Activated T-cell treated with anti-CD3 and anti-CD28 coated beads, Interleukin-2, amount 50 U/mL, for 24 hours (primary cell): Measurements from ENCODE around the gene HOMER2.
"Not testable (repeated sequence)": the region's sequence is repeated elsewhere in the genome, so short reads cannot be mapped to it uniquely, and the experiment has no call there.

Source experiments
- DNase-seq: peaks from one replicate; pipeline ENCODE4 v3.0.0-alpha.2; 2020
- H3K27ac Mint-ChIP-seq: 2 replicates; pipeline ENCODE4 v1.8.0; 2020; ENCODE audit warnings: mild to moderate bottlenecking, mixed read lengths
- H3K27me3 Mint-ChIP-seq: 2 replicates; pipeline ENCODE4 v1.8.0; 2020; ENCODE audit warnings: mixed read lengths
- H3K36me3 Mint-ChIP-seq: 2 replicates; pipeline ENCODE4 v1.8.0; 2020; ENCODE audit warnings: low read depth, mixed read lengths
- H3K4me1 Mint-ChIP-seq: 2 replicates; pipeline ENCODE4 v1.8.0; 2020; ENCODE audit warnings: low read depth, mixed read lengths
- H3K4me3 Mint-ChIP-seq: 2 replicates; pipeline ENCODE4 v1.8.0; 2020; ENCODE audit warnings: mild to moderate bottlenecking, moderate library complexity, mixed read lengths
- H3K9me3 Mint-ChIP-seq: 2 replicates; pipeline ENCODE4 v1.8.0; 2020; ENCODE audit warnings: mixed read lengths

Gene HOMER2

DNA sequence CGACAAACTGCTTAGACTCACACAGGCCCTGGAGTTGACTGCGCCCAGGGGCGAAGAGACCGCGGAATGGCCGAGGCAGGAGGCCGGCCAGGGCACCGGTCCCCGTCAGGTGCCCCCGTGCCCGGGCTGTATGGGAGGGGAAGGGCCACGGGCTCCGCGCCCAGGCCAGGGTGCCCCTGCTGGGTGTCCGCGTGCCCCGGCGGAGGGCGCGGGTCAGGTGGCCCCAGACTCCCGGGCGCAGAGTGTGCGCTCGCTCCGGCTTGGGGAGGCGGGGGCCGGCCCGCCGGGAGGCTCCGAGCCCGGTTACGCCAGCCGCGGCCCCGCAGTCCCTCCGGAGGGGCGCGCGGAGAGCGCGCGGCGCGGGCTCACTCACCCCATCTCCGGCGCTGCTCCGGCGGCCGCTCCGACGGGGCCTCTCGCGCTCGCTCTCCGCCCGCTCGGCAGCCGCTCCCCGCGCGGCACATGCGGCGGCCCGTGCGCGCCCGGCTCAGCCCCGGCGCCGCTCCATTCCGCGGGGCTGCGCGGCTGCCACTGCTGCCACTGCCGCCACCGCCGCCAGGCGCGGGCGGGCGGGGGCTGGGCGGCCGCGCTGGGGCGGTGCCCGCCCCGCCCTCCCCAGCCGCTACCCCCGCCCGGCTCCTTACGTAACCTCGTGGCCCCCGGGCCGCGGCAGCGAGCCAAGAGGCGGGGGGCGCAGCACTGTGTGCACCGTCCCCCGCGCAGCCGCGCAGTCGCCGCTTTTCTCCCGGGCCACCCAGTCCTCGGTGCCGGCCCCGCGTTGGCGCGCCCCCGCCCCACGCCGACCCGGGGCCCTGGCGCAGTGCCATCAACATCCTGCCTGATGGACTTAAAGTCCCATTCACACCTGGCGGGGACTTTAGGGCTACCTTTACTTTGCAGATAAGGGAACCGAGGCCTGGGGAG, at the start of gene HOMER2:
Gene HOMER2, minus strand, starts transcription at position 563 of the 924 bp plus-strand sequence. Its CDS starts 185 bp downstream, at position 378.
- peak within 1 kb of the TSS; percentile 28 for H3K27ac Mint-ChIP-seq
- no peaks in the 10 kb centered on the region for H3K36me3 Mint-ChIP-seq
- peaks cover 7% of the 10 kb centered on the region for H3K27me3 Mint-ChIP-seq
- DNase-seq = peak; percentile 48
- no peaks in the 10 kb centered on the region for H3K4me1 Mint-ChIP-seq
- peak within 1 kb of the TSS; percentile 57 for H3K4me3 Mint-ChIP-seq
- no peaks in the 10 kb centered on the region for H3K9me3 Mint-ChIP-seq

DNA sequence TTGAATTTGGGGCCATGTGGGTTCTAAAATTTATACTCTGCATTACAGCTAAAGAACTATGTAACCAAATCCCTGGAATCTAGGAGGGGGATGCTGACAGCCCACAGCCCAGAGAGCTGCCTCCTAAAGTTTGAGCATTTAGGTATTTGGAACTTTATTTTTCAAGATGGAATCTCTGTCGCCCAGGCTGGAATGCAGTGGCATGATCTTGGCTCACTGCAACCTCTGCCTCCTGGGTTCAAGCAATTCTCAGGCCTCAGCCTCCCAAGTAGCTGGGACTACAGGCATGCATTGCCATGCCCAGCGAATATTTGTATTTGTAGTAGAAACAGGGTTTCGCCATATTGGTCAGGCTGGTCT, 48.1 kb upstream of the HOMER2 start:
- peaks cover 10% of the 10 kb centered on the region for H3K4me1 Mint-ChIP-seq
- not testable (repeated sequence) for H3K4me3 Mint-ChIP-seq, H3K27me3 Mint-ChIP-seq, DNase-seq, H3K9me3 Mint-ChIP-seq
- peaks cover 19% of the 10 kb centered on the region for H3K36me3 Mint-ChIP-seq
- H3K27ac Mint-ChIP-seq = peak overlapping the region; percentile 74

DNA sequence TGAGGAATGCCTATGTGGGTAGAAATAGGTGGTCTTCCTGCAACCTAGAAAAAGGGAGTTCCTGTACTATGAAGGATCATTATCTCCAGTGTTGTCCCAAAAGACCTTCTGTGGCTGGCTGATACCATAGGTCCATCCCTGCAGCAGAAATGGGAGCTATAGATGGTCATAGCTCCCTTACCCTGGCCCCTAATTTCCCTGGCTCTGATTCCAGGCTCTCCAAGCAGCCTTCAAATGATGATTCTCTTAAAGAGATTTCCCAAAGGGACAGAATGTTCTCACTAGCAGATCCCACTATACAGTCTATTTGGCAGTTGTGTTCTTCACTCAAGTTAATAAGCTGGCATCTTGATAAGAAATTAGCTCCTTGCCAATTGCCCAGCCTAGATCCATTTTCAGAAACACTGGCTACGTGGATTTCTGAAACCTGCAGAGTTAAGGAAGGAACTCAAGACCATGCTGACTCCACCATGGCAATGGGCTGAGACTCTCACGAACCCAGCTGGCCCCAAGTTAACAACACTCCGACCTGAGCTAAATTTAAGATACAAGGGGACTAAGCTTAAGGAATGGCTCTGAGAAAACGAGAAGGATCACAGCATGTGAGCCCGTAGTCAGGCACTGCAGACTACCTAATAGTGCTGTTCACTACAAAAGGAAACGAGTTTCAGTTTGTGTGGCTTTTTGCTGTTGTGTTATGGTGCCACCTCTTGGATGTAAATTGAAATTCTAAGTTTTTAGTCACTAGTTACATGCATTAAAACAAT, 47.6 kb upstream of the HOMER2 start:
- Mint-ChIP-seq H3K4me3 (peak overlapping the region; percentile 38), H3K9me3 (no peaks in the 10 kb centered on the region), H3K27ac (peak overlapping the region; percentile 74), H3K4me1 (peaks cover 10% of the 10 kb centered on the region), H3K36me3 (peaks cover 14% of the 10 kb centered on the region), H3K27me3 (no peaks in the 10 kb centered on the region)
- DNase-seq = peak; percentile 47

DNA sequence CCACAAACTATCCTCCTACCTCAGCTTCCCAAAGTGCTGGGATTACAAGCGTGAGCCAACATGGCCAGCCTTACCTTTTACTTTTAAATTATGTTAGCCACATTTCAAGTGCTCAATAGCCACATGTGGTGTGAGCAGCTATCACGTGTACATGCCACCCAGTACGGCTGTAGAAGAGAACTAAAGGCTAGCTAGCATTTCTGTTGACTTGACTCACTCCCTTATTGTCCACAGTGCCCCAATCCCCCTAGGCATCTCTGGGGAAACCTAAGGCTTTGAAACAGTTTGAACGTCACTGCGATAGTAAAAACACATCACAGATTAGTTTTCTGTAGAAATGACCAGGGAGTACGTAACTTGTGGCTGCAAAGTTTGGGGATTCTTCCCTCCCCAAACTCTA, 46.9 kb upstream of the HOMER2 start:
- no peak for DNase-seq
- H3K4me1 Mint-ChIP-seq = peaks cover 10% of the 10 kb centered on the region
- peaks cover 9% of the 10 kb centered on the region for H3K36me3 Mint-ChIP-seq
- no peak overlapping the region for H3K27ac Mint-ChIP-seq
- no peak overlapping the region for H3K4me3 Mint-ChIP-seq
- no peaks in the 10 kb centered on the region for H3K9me3 Mint-ChIP-seq
- H3K27me3 Mint-ChIP-seq = no peaks in the 10 kb centered on the region

DNA sequence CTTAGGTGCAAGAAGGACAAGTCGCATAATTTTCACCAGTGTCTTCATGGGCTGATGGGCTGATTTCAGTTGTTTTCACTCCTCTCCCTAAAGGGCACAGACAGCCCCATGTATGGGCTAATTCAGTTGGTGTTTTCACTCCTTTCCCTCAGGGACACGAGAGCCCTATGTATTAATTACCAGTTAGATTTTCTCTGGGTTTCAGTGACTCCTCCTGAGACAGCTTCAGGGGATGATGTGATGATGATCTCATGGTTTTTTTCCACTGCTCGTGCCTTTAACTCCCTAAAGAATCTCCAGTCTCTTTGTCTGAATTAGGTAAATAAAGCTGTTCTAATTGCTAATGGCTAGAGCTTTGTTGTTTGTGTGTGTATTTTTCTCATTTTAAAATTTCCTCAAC, 43.4 kb upstream of the HOMER2 start:
- DNase-seq = no peak
- H3K4me3 Mint-ChIP-seq = no peak overlapping the region
- no peak overlapping the region for H3K27ac Mint-ChIP-seq
- H3K4me1 Mint-ChIP-seq = peaks cover 10% of the 10 kb centered on the region
- no peaks in the 10 kb centered on the region for H3K9me3 Mint-ChIP-seq
- H3K27me3 Mint-ChIP-seq = no peaks in the 10 kb centered on the region
- peaks cover 7% of the 10 kb centered on the region for H3K36me3 Mint-ChIP-seq

DNA sequence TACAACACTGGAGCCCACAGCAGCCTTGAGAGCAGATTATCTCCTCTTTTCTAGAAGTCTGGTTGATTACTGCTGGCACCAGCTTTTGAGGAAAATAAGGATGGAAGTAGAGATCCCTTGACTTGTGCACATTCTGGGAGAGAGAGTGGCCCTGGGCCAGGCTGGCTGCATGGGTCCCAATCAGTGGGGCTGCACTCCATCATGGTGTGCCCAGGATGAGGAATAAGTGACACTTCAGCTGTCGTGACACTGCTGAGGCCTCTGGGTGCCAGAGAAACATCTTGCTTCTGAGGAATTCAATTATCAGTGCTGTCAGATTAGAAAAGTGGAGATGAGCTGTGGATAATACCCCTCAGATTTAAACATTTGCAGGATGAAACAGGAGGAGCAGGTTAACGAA, 42.6 kb upstream of the HOMER2 start:
- Mint-ChIP-seq H3K9me3 (no peaks in the 10 kb centered on the region), H3K4me1 (peaks cover 8% of the 10 kb centered on the region), H3K27ac (no peak overlapping the region), H3K36me3 (peaks cover 14% of the 10 kb centered on the region), H3K4me3 (no peak overlapping the region), H3K27me3 (no peaks in the 10 kb centered on the region)
- no peak for DNase-seq

DNA sequence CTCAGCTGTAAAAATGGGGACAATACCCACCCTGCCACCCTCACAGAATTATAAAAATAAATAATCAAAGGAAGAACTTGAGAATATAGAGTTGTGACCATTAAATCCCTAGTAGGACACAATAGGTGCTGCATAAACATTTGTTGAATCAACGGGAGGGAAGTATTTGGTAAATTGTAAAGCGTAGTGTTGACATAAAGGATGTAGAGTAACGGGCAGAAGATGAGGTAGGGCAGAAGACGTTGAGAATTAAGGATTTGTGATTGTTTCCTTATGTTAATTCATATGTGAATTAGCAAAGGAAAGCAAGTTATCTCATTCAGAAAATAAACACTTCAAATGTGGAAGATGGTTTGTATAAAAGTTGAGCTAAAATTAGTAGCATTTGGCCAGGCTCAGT, 40.6 kb upstream of the HOMER2 start:
- H3K36me3 Mint-ChIP-seq = peaks cover 31% of the 10 kb centered on the region
- H3K4me1 Mint-ChIP-seq = peaks cover 9% of the 10 kb centered on the region
- no peak overlapping the region for H3K27ac Mint-ChIP-seq
- H3K27me3 Mint-ChIP-seq = no peaks in the 10 kb centered on the region
- DNase-seq = no peak
- H3K4me3 Mint-ChIP-seq = no peak overlapping the region
- no peaks in the 10 kb centered on the region for H3K9me3 Mint-ChIP-seq

DNA sequence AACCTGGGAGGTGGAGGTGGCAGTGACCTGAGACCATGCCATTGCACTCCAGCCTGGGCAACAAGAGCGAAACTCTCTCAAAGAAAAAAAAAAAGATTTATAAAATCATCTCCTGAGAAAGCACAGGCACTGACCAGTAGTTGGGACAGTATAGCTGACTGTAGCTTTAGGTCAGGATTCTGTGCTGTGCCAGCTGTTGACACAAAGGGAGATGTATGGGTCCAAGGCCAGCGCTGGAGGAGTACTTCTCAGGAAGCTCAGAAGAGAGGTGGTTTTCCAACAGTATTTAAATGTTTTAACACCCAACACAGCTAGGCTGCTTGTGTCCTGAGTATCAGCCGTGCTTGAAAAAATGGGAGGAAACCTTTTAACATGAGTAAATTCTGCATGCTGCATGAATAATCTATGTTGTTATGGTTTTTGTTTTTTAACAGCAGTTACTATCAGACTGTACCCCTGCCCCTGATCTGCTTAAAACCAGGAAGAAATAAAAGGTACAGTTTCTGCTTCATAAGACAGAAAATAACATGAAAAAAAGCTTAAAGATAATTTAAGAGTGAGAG, 40.0 kb upstream of the HOMER2 start:
- H3K9me3 Mint-ChIP-seq = no peaks in the 10 kb centered on the region
- H3K4me1 Mint-ChIP-seq = peaks cover 9% of the 10 kb centered on the region
- peaks cover 35% of the 10 kb centered on the region for H3K36me3 Mint-ChIP-seq
- H3K4me3 Mint-ChIP-seq = no peak overlapping the region
- no peak for DNase-seq
- H3K27ac Mint-ChIP-seq = no peak overlapping the region
- no peaks in the 10 kb centered on the region for H3K27me3 Mint-ChIP-seq

DNA sequence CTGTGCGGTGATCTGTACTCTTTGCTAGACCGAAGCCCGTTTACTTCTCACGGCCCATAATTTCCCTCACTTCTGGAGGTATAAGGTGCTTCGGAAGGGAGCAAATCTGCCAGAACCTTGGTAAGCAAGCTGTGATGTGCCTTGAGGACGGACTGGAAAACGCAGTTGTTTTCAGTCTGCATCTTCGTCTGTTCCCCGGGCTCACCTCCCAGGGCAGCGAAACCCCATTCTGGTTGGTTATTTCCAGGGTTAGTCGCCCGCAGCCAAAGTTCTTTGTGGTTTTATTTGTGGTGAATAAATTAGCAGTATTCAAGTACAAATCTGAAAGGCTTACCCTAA, 33.9 kb upstream of the HOMER2 start:
- DNase-seq = no peak
- Mint-ChIP-seq H3K9me3 (no peaks in the 10 kb centered on the region), H3K27me3 (no peaks in the 10 kb centered on the region), H3K4me3 (peak overlapping the region; percentile 97), H3K36me3 (peaks cover 43% of the 10 kb centered on the region), H3K4me1 (peaks cover 32% of the 10 kb centered on the region), H3K27ac (peak overlapping the region; percentile 97)

DNA sequence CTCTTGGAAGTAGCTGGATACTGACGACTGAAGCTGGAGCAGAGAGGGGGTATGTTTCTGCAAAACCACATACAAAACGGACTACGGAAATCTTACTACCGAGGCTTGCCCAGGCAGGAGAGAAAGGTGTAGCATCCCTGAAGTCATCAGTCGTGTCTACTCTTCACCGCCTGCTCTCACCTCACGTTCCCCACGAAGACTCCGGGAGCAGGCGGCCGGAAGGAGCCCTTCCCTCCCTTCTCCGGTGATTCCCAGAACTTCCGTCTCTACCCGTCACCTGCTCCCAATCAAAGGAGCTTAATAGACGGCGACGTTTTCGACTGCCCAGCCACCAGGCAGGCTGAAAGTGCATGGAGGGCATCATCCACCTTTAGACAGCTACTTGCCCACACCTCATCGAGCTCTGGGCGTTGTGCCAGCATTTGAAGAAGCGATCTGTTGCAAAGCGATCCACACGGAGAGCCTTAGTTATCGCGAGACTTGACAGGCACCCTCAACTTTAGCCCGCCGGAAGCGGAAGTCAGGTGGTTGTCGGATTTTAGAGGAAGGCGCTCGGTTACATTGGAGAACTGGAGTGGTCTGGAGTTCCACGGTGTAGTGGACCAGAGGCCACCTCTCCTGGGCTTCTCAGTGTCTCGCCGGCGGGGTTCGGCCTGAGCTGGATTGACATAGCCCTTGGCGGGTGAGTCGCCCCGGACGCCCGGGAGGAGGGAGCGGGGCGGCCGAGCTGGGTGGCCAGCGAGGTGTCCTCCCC, 33.3 kb upstream of the HOMER2 start, which contains the start of gene RAMAC:
Gene RAMAC, plus strand, starts transcription at position 523 of the 754 bp plus-strand sequence. CDS start 2,809 bp downstream, outside the sequence.
- no peaks in the 10 kb centered on the region for H3K27me3 Mint-ChIP-seq
- H3K9me3 Mint-ChIP-seq = no peaks in the 10 kb centered on the region
- H3K4me3 Mint-ChIP-seq = peak within 1 kb of the TSS; percentile 97
- peaks cover 32% of the 10 kb centered on the region for H3K4me1 Mint-ChIP-seq
- peak; percentile 89 for DNase-seq
- peak within 1 kb of the TSS; percentile 97 for H3K27ac Mint-ChIP-seq
- peaks cover 42% of the 10 kb centered on the region for H3K36me3 Mint-ChIP-seq

DNA sequence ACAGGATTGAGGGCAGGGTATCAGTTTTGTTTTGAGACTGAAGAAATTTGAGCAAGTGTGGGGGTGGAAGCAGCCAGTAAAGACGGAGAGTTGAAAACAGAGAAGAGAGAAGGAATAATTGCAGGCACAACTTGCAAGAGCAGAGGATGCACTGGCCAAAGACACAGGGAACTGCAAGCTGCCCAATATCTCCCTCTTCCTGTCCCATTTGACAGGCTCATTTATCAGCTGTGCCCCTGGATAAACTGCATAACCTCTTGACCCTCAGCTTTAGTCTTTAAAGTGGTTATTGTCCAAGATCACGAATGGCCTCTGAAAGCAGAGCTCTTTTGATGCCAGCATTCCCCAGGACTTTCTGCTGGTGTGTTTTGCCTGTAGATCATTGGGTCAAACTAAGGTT, 28.5 kb upstream of the HOMER2 start:
- Mint-ChIP-seq H3K4me1 (peaks cover 20% of the 10 kb centered on the region), H3K27ac (no peak overlapping the region), H3K36me3 (peaks cover 5% of the 10 kb centered on the region), H3K4me3 (no peak overlapping the region), H3K27me3 (no peaks in the 10 kb centered on the region), H3K9me3 (no peaks in the 10 kb centered on the region)
- DNase-seq = no peak

DNA sequence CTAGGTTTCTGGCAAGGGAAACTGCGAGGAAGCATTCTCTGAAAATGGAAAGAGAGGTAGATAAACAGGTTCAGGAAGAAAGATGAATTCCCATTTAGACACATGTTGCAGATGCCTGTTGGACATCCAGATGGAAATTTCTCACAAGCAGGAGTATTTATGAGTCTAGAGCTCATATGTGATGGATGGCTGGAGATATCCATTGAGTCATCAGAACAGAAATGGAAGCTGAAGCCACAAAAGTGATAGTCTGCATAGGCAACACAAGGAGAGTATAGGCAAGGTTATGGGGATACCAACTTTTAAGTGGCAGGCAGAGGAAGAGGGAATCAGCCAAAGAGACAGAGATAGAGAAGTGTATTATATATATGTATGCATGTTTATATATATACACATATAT, 27.2 kb upstream of the HOMER2 start:
- no peak for DNase-seq
- Mint-ChIP-seq H3K36me3 (peaks cover 2% of the 10 kb centered on the region), H3K9me3 (no peaks in the 10 kb centered on the region), H3K27me3 (no peaks in the 10 kb centered on the region), H3K4me3 (no peak overlapping the region), H3K4me1 (peaks cover 8% of the 10 kb centered on the region), H3K27ac (no peak overlapping the region)

DNA sequence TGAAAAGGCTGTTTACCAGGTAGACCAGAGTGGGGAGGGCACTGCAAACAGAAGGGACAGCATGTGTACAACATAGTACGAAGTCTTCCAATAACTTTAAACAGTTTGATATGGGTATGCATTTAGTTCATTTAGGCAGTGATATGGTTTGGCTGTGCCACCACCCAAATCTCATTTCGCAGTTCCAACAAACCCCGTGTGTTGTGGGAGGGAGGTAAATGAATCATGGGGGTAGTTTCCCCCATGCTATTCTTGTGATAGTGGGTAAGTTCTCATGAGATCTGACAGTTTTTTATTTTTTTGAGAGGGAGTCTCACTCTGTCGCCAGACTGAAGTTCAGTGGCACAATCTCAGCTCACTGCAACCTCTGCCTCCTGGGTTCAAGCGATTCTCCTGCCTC, 25.9 kb upstream of the HOMER2 start:
- Mint-ChIP-seq H3K36me3 (peaks cover 2% of the 10 kb centered on the region), H3K9me3 (no peaks in the 10 kb centered on the region), H3K4me1 (peaks cover 7% of the 10 kb centered on the region), H3K27me3 (no peaks in the 10 kb centered on the region), H3K27ac (no peak overlapping the region), H3K4me3 (no peak overlapping the region)
- no peak for DNase-seq

DNA sequence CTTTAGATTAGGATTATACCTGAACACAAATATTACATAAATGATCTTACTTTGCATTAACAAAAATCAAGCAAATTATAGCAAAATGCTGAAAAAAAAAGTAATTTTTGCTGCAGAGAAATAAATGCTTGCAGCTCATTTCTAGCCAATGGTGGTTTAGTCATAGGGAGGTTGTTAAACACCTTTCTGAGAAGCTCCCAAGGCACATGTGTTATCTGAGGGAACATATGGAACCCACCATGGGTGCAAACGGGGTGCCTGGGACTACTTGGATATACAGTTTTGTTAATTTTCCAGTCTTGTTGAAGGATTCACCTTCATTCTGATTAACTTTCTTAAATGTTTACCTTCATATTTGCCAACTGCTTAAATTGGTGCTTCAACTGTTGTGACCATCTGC, 24.6 kb upstream of the HOMER2 start:
- Mint-ChIP-seq H3K4me1 (peaks cover 7% of the 10 kb centered on the region), H3K27me3 (no peaks in the 10 kb centered on the region), H3K9me3 (no peaks in the 10 kb centered on the region), H3K36me3 (no peaks in the 10 kb centered on the region), H3K4me3 (no peak overlapping the region), H3K27ac (no peak overlapping the region)
- DNase-seq = no peak
